ENCODE results near the gene BRINP3.
"Not testable (repeated sequence)": the region's sequence is repeated elsewhere in the genome, so short reads cannot be mapped to it uniquely, and the experiment has no call there.

Gene BRINP3

DNA sequence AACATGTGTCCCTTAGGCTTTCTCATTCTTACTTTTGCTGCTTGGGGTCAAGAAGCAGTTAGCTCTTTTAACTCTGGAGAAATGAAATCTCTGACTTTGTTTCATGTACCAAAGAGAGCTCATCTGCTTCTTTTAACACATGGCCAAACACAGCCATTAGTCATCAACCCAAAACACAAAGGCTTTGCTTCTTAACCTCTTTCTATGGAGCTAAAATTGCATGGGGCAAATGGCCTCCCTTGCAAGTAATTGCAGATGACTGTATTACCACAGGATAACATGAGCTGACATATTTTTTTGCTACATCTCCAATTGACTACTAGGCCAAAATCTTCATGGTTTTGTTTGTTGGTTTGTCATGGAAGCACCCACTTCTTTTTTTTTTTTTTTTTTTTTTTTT lies 300.9 kb downstream of the BRINP3 start:
- no peak for DNase-seq

- DNase-seq, result no peak
Measured at GRCh38 chr1:190175320-190175719, 302.3 kb downstream of the BRINP3 start.

GRCh38 chr1:190172651-190173430 lies 304.8 kb downstream of the BRINP3 start:
- no peak for DNase-seq

GRCh38 chr1:190170321-190170720 lies 307.3 kb downstream of the BRINP3 start:
- no peak for DNase-seq

- DNase-seq, result no peak
Measured at GRCh38 chr1:190169311-190170067, 308.2 kb downstream of the BRINP3 start.

GRCh38 chr1:190168893-190169280 lies 308.8 kb downstream of the BRINP3 start:
- DNase-seq, result no peak

- DNase-seq, result no peak
Measured at GRCh38 chr1:190168116-190168892, 309.4 kb downstream of the BRINP3 start.

GRCh38 chr1:190159146-190159545 lies 318.5 kb downstream of the BRINP3 start:
- DNase-seq, result no peak

DNA sequence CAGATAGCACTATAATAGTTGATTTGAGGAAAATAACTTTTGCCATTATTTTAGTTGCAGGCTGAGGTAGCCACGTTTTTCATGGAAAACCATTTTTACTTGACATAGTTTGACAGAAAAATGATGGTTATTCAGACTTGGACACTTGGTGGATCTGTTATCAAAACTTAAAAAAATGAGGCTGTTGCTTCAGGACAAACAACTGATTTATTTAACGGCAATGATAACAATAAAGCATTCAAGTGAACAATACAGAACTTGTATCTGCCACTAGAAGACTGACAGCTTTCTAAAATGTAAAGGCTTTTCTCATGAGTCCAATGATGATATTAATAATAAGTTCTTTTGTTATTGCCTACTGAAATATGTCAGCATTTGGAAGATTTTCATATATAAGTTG lies 322.9 kb downstream of the BRINP3 start:
- no peak for DNase-seq

DNA sequence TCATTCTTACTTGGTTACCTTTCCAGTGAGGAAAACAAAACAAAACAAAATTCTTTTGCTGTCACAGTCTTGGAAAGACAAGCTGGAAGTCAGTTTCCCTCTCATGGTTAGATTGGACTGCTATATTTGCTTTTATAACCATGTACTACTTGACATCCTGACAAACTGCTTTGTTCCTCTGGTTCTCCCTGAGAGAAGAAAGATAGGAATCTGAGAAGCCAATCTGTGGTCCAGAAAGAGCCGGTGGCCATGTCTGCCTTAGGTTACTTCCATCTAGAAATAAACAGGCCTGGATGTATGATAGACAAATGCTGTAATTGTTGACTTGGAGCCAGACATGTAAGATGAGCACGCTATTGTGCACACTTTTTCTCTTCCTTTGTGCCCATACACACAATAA lies 330.0 kb downstream of the BRINP3 start:
- no peak for DNase-seq

DNA sequence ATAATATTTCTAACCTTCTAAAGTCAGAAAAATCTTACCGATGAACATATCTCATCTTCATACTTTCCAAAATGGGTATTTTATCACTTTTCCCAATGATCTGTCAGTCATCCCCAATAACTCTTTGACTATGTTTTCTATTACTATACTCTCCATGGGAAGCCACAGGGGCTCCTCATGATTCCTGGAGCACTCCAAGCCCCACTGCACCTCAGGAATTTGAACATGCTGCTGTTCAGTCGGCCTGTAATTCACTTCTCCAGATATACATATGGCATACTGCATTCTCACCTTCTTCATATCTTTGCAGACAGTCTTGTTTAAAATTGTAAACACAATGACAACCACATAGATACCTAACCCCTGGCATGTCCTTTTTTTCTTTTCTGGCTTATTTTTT lies 333.0 kb downstream of the BRINP3 start:
- no peak for DNase-seq

DNA sequence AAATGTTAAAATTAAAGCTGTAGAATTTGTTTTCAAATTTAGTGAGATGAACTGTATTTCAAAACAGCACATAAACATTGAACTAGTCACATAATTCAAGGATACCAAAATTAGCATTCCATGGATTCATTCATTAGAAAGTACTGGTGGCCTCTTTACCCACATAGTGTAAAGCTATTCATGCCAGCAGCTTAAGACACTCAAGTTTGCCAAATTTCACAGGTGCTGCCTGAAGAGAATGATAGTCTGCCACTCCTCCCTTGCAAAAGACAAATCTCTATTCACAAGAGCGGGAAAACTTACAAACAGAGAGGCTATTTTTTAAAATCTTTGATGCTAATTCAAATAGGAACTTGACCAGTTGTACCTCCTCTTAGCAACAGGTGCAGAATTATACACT lies 337.0 kb downstream of the BRINP3 start:
- no peak for DNase-seq

- no peak for DNase-seq
Measured at GRCh38 chr1:190138702-190139101, 339.0 kb downstream of the BRINP3 start.

DNA sequence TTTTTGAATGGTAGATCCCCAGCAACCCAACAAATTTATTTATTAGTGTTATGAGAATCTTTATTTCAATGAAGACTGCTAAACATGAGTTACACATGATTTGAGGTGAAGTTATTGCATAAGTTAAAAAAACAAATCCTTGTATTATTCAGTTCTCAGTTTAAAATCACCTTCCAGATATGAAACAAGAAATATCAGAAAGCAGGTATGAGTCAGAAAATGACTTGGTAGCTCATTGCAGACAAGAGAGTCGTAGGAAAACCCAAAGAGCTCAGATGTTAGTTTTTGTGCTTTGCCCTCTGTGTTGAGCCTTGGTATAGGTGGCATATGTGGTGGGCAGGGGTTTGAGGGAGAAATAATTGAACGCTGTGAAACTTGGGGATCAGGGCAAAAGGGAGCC lies 339.4 kb downstream of the BRINP3 start:
- DNase-seq, result no peak

DNA sequence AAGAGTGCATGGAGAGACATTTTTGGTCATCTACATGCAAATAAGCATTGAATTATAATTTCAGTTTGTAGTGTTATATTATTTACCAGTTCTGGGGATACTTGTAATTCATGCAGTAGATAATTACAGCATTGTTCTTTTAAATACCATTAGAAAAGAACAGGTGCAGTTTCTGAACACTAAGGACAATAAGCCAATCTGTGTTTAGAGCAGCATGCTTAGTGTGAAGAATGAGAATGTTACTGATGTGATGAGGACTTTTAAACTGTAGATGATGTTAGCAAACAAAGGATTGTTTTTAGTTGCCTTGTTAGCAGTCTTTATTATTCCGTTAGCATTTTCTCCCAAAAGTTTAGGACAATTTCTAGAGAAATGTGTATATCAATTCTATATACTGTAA lies 348.3 kb downstream of the BRINP3 start:
- DNase-seq, result no peak

DNA sequence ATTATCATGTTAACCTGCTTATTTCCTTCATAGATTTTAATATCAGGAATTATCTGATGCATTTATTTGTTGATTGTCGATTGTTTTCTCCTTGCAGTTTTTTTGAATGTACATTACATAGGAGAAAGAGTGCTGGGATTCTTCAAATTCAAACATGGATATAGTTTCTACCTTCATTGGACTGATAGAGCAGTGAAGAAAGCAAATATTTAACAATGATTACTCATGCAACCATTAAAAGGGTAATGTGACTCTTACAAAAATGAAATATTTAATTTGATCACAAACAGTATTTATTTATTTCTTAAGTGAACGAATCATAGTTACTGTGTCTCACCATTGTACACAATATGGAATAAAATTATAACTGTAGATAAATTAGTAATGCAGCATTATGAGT lies 350.9 kb downstream of the BRINP3 start:
- DNase-seq, result no peak

DNA sequence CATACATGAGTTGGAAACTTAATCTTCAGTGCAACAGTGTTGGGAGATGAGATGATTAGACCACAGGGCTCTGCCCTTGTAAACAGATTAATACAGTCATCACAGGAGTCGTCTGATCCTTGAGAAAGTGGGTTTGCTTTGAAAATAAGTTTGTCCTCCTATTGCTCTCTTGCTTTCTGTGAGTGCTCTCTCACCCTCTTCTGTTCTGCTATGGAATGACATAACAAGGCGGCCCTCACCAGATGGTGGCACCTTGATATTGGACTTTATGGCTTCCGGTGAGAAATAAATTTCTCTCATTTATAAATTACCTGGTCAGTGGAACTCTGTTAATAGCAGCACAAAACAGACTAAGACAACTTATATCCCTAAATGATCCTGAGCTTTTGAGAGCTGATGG lies 353.6 kb downstream of the BRINP3 start:
- no peak for DNase-seq

GRCh38 chr1:190120564-190120963 lies 357.1 kb downstream of the BRINP3 start:
- not testable (repeated sequence) for DNase-seq

DNA sequence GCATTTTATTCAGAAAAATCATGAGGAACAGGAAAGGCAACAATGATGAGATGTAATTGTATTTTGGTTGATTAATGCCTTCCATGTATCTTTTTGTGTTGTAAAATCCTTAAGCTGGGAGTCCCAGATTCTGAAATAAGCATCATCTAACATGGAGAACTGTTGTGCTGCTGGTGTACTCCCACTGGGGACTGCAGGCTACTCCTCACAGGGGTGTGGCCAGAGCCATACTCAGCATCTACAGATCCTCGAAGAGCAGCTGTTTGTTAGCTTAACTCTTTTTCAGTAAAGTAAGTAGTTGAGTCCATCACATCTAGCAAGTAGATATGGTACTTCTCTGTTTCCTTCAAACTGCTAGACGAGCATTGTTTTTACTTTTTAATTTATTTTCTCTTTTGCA lies 358.0 kb downstream of the BRINP3 start:
- DNase-seq, result no peak

DNA sequence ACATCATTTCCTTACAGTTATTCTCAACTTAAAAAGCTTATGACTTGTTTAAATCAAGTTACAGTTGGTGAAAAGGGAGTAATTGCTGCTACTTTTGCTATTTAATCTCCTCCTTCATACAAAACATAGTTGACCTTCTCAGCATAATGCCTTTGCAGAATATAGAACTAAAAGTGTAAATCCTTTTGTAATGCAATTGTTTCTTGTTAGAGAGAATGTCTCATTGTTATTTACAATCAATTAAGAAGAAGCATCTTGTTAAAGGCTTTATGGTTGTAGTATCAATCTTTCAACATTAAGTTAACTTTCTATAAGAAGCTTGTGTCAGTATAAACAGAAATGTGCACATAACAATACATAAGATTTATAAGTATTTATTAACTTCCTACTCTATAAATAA lies 360.7 kb downstream of the BRINP3 start:
- DNase-seq, result no peak

DNA sequence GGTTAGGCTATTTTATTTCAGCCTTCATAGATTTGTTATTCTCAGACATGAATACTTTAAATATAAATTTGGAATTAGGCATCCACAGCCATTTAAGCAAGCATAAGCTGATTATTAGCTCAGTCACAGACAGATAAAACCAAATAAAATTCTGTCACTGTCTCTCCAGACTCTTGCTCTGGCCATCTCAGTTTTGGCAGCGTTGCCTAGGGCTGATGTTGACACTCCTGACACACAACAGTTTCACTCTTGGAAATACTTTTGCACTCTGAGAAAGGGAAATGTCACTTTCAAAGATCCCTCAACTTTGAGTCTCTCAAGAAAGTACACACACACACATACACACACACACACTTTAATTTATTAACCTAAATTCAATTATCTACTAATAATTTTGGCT lies 372.7 kb downstream of the BRINP3 start:
- no peak for DNase-seq

GRCh38 chr1:190102757-190103326 lies 374.8 kb downstream of the BRINP3 start:
- DNase-seq, result no peak

DNA sequence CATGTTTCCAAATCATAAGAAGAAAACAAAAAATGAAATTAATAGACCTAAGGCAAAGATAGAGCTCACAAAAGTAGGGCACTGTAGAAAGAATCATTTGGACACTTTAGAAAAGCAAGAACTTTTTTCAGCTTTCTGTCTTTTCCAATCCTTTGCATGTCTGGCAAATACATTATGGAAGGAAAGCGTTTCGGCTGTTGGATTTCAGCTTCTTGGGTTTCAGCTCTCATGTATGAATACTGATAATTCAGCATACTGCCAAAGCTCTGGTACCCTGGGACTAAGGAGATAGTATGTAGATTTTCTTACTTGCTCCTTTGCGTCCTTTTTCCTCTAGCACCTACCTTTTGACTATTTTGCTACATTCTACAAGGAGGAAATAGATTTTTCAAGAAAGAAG lies 375.9 kb downstream of the BRINP3 start:
- no peak for DNase-seq
